SW 1271 (cell line): ENCODE results near the gene PRKAA1.
A peak's percentile ranks its signal among the peaks of the same experiment; 100 is the strongest.
"Not testable (repeated sequence)": the region's sequence is repeated elsewhere in the genome, so short reads cannot be mapped to it uniquely, and the experiment has no call there.

Source experiments
- DNase-seq, 2 experiments: peaks; one replicate each; lab custom pipeline; 2025; lab: John Stamatoyannopoulos, UW

The PRKAA1 gene

DNA sequence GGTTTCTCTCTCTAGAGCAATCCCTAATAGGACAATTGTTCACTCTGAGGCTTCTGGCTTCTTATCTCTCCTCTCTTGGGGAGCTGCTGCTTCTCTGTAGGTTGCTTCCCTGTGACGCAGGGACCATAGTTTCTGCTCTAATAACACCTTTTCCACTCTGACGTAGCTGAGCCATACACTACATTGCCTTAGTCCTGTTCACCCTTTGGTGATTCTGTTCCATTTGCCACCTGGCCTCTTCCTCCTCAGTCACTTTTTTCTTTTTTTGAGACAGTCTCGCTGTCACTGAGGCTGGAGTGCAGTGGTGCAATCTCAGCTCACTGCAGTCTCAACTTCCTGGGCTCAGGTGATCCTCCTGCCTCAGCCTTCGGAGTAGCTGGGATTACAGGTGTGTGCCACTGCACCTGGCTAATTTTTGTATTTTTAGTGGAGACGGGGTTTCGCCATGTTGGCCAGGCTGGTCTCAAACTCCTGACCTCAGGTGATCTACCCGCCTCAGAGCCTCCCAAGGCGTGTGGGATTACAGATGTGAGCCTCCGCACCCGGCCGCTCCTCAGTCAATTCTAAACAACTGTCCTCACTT, 27.4 kb upstream of the PRKAA1 start:
- not testable (repeated sequence) for DNase-seq

- no peak for DNase-seq
Measured at GRCh38 chr5:40823459-40823858, 25.3 kb upstream of the PRKAA1 start.

DNA sequence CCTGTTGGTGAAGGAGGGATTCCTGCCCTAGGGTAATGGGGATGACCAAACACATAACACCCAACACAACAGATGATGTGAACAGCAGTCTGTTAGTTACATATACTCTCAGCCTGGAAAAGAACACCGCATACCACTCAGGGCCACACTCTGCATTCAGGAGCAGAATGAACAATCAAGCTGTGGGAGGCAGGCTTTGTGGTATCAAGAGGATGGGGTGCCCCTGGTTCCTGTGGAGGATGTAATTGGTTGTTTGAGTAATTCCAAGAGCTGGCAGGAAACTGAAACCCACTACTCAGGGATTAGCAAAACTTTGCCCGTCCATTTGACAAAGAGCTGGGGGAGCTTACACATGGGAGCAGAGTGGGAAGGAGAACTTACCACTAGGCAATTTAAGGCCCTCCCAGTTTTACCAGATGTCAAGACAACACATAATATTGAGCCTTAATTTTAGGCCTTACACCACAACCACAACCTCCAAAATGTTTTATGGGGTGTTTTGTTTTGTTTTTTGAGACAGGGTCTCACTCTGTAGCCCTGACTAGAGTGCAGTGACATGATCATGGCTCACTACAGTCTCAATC, 15.6 kb upstream of the PRKAA1 start:
- no peak for DNase-seq

DNA sequence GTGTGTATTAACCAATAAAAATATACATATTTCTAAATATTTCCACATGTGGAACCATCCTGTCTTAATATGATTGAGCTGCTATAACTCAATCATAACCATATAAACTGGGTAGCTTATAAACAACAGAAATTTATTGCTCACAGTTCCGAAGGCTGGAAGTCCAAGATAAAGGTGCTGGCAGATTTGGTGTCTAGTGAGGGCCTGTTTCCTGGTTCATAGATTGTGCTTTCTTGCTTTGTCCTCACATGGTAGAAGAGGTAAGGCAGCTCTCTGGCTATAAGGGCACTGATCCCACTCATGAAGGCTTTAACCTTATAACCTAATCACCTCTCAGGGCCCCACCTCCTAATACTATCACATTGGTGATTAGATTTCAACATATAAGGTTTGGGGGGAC, 14.0 kb upstream of the PRKAA1 start:
- no peak for DNase-seq

GRCh38 chr5:40801771-40802562, 3.8 kb upstream of the PRKAA1 start:
- no peak for DNase-seq

- no peak for DNase-seq
Measured at GRCh38 chr5:40799258-40799657, 1.1 kb upstream of the PRKAA1 start.

- peak in 1 of 2 experiments; percentile 51 for DNase-seq
Measured at GRCh38 chr5:40798801-40799210, 632 bp upstream of the PRKAA1 start.

DNA sequence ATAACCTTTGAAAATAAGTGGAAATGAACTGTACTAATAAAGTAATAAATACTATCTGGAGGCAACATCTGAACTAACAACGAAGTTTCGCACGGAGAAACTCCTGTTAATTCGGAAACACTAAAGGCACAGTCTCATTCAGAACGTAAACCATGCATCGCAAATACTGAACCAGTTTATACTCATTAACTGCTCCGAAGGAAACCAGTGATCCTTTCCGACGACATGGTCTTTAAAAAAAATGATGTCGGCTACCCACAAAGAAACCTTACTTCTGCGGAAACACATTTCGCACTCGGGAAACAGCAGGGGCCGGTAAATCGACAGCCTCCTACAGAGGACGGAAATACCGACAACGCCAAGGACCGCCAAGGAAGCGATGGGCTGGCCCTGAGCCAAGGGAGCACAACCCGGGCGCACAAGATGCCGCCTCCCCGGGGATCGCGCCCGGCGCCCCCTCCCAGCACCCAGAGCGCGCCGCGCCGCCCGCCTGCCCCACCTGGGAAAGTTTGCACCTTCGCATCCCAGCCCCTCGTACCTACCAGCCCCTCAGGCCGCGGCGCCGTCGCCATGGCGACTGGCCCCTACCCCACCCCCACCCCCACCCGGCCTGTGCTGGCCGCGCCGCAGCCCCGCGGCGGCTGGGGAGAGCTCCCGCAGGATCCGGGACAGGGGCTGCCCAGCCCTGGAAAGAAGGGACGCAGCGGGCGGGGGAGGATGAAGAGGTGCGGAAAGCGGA, 732 bp downstream of the PRKAA1 start:
- DNase-seq: peak; percentile 54 to 83

DNA sequence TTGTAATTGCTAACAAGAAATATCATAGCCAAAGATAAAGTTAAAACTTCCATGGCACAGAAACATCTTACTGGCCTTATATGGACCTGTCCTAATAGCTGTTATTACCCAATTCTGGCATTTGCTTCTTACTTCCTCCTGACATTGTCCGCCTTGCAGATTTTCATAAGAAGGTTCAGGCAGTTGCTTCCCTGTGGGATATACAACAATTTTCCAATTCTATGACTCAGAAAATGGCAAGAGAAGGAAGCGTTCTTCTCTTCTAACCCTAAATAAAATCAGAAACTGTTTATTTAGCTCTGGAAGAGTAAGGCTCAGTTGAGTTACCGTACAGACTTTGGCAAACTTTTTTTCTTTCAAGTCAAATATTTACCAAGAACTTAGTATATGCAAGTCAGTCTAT, 1.7 kb downstream of the PRKAA1 start:
- DNase-seq: no peak

DNA sequence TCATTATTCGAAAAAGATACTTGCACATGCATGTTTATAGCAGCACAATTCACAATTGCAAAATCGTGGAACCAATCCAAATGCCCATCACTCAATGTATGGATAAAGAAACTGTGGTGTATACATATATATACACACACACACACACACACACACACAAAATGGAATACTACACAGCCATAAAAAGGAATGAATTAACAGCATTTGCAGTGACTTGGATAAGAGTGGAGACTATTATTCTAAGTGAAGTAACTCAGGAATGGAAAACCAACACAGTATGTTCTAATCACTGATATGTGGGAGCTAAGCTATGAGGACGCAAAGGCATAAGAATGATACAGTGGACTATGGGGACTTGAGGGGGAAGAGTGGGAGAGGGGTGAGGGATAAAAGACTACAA, 3.3 kb downstream of the PRKAA1 start:
- not testable (repeated sequence) for DNase-seq

- DNase-seq: not testable (repeated sequence)
Measured at GRCh38 chr5:40794340-40794739, 3.8 kb downstream of the PRKAA1 start.

GRCh38 chr5:40792691-40793090, 5.5 kb downstream of the PRKAA1 start:
- DNase-seq: not testable (repeated sequence)

- DNase-seq: no peak
Measured at GRCh38 chr5:40791715-40792139, 6.4 kb downstream of the PRKAA1 start.

DNA sequence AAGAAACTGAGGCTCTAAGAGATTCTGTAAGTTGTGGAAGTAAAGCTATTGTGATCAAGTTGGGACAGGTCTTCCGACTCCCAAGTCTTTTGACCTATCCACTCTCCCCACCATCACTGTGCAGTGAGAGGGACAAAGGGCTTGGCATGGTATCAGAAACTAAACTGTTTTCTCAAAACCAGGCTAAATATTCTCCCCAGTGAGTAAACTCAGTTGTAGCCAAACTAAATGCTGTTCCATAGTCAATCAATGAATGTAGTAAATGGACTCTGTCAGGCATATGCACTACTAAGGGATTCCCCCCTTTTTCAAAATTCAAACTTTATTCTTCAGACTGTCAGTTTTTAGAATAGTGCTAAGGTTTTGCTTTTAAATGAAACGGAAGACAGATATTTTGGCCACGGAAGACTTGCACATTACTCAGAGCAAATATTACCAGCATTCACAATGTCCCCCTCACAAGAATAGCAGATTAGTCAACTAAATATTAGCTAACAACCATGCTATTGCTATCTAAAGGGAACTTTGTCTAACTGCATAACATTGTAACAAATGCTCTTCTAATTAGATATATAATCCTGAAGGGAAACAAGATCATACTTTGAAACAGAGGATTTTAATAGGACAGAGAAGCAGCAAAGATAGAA, 7.1 kb downstream of the PRKAA1 start:
- no peak for DNase-seq

- DNase-seq: not testable (repeated sequence)
Measured at GRCh38 chr5:40788941-40789340, 9.2 kb downstream of the PRKAA1 start.

DNA sequence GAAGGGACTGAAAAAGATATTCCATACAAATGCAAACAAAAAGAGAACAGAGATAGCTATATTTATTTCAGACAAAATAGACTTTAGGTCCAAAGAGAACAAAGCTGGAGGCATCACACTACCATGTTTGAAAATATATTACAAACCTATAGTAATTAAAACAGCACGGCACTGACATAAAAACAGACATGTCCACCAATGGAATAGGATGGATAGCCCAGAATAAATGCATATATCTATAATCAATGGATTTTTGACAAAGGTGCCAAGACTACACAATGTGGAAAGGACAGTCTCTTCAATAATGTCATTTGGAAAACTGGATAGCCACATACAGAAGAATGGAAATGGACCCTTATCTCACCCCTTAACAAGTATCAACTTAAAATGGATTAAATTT, 10.2 kb downstream of the PRKAA1 start:
- no peak for DNase-seq

DNA sequence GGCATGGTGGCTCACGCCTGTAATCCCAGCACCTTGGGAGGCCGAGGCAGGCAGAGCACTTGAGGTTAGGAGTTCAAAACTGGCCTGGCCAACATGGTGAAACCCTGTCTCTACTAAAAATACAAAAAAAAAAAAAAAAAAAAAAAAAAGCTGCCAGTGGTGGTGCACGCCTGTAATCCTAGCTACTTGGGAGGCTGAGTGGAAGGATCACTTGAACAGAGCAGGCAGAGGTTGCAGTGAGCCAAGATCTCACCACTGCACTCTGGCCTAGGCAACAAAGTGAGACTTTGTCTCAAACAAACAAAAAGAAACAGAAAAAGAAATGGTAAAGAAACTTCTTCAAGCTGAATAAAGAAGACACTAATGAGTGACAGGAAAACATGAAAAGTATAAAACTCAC, 11.5 kb downstream of the PRKAA1 start:
- not testable (repeated sequence) for DNase-seq

DNA sequence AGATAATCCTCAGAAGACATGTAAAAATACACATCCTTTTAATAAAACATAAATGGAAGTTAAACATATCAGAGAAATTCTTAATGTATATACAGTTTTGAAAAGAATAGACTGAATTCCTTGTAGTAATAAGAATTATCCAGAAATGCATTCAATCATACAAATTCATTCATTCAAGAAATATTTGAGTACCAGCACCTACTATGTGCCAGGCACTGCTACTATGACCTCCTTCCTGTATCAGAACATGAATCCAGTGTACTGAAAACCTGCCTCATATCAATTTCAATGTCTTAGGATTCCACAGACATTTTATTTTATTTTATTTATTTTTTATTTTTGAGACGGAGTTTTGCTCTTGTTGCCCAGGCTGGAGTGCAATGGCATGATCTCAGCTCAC, 13.3 kb downstream of the PRKAA1 start:
- DNase-seq: no peak

DNA sequence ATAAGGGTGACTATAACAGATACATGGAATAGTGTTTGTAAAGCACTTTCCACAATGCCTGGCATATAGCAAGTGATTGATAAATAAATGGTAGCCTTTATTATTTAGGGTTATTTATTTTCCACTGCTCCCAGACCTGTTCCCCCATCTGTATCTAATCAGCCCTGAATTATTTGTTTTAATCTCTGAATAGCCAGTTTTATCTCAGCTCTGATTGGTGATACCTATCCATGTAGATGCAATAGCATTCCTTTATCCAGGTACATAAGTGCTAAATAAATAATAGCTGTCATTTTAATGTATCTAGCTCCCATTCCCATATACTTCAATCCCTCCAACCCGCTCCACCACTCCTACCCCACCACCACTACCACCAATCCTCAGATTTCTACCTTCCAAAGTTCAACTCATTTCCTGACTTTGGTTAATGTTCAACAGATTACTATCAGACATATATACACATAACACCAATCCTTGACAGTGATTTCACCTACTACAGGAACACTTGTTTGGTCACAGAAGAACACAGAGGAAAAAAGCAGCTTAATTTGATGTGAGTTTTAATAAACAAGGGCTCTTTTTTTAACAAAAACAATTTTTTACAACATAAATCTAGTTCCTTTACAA, 14.0 kb downstream of the PRKAA1 start:
- DNase-seq: no peak

- DNase-seq: no peak
Measured at GRCh38 chr5:40781843-40782409, 16.2 kb downstream of the PRKAA1 start.

DNA sequence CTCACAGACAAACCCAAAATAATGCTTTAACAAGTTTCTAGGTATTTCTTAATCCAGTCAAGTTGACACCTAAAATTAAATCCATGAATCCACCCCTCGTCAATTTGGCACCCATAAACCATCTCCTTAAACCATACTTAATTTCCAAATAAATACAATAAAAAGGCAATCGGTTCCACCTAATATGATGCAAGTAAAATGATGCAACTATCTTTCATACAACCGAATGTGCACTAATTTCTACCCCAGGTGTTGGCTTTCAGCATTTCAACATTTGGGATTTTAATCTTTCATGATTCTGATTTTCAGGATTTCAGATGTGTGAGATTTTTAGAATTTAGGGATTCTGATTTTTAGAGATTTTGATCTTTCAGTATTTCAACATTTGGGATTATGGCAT, 17.3 kb downstream of the PRKAA1 start:
- no peak for DNase-seq
